Spleen (tissue), 11 donors: ENCODE results near the gene HUS1B. TPM values are rescaled to one million over a fixed set of nuclear protein-coding genes. Genes with fewer than 3 reads are reported as not detected.

Experiments used
- DNase-seq: peaks from one replicate; pipeline ENCODE4 v3.0.0-alpha.2; 2020
- H3K27ac ChIP-seq, 8 donors: fragments of 200-600 bp; sonication (generic) in 7 of 8; 1 replicate in 4 of 8; 2 replicates in 4 of 8; pipeline versions ENCODE4 v1.5.0 to v1.8.0; 2016 to 2021; ENCODE audit warnings: inconsistent platforms in 4 of 8, mild to moderate bottlenecking in 4 of 8, moderate library complexity in 1 of 8
- H3K27me3 ChIP-seq, 7 donors: fragments of 200-600 bp; sonication (generic) in 6 of 7; replicated peaks in 1 of 7; 1 replicate in 4 of 7; 2 replicates in 3 of 7; pipeline versions ENCODE4 v1.5.0 to v1.8.0; 2016 to 2021; ENCODE audit warnings: inconsistent platforms in 3 of 7, mild to moderate bottlenecking in 1 of 7
- H3K36me3 ChIP-seq, 6 donors: fragments of 200-600 bp; sonication (generic) in 5 of 6; 1 replicate in 4 of 6; 2 replicates in 2 of 6; pipeline versions ENCODE4 v1.5.0 to v1.8.0; 2016 to 2021; ENCODE audit warnings: inconsistent platforms in 2 of 6
- H3K4me1 ChIP-seq, 6 donors: fragments of 200-600 bp; sonication (generic) in 5 of 6; 1 replicate in 3 of 6; 2 replicates in 3 of 6; pipeline versions ENCODE4 v1.5.0 to v1.8.0; 2016 to 2021; ENCODE audit warnings: inconsistent platforms in 3 of 6
- H3K4me3 ChIP-seq, 8 donors: fragments of 200-600 bp; sonication (generic) in 7 of 8; 1 replicate in 4 of 8; 2 replicates in 4 of 8; pipeline versions ENCODE4 v1.5.0 to v1.8.0; 2016 to 2021; ENCODE audit warnings: inconsistent platforms in 4 of 8, mild to moderate bottlenecking in 4 of 8, moderate library complexity in 2 of 8
- H3K9me3 ChIP-seq, 8 donors: fragments of 200-600 bp; sonication (generic) in 7 of 8; 1 replicate in 4 of 8; 2 replicates in 4 of 8; pipeline versions ENCODE4 v1.5.0 to v1.8.0; 2016 to 2021; ENCODE audit warnings: inconsistent platforms in 4 of 8
- POLR2A ChIP-seq, 3 donors: fragments of 450-650 bp; IDR thresholded peaks; one replicate each; pipeline ENCODE4 v1.5.1; 2017; ENCODE audit warnings: antibody characterized with exemption in 3 of 3, mild to moderate bottlenecking in 1 of 3
- POLR2AphosphoS5 ChIP-seq, 3 donors: sonication (generic); formaldehyde crosslinking; IDR thresholded peaks; one replicate each; pipeline ENCODE4 v1.5.1; 2017; ENCODE audit warnings: antibody characterized with exemption in 3 of 3
- WGBS, 5 donors: extraction: QIAGEN DNeasy Blood & Tissue Kit in 3 of 5; methylation state at CpG; one replicate each; pipeline versions ENCODE4 v1.1.5 to v1.1.7; 2013 to 2018; 5-methylcytosine and 5-hydroxymethylcytosine counted together
- intact Hi-C: fragments of 100-400 bp; cut with DNase I; formaldehyde crosslinking; loops from one replicate; pipeline ENCODE4 v1.15.0; 2023; ENCODE audit warnings: low total_unique reads
- polyA plus RNA-seq, 3 donors: library from polyadenylated mRNA; stranded (reverse); fragments of 200-250 nt; gene quantifications; one replicate each; pipeline ENCODE4 v1.2.1, GENCODE V29; 2013
- total RNA-seq, 7 donors: library from RNA; depleted of rRNA in 3 of 7; stranded (reverse); fragments of >200 nt in 3 of 7; fragmentation: NEBNext Ultra II Directional in 4 of 7; extraction: Animal tissue kit (Norgen Biotek cat#: 25700) in 4 of 7; gene quantifications; one replicate each; pipeline versions ENCODE4 v1.1.0 to v1.2.1, GENCODE V29; 2016 to 2021
- TF ChIP-seq, protein P1 (sequence below), 11 experiments: fragments of 200-600 bp in 7 of 11; fragments of 450-650 bp in 4 of 11; sonication (generic) in 4 of 11; IDR thresholded peaks in 8 of 11; conservative IDR thresholded peaks in 3 of 11; 1 replicate in 7 of 11; 2 replicates in 4 of 11; pipeline versions ENCODE4 v1.4.0 to v1.8.0; 2016 to 2021; ENCODE audit warnings: antibody characterized with exemption in 11 of 11, inconsistent platforms in 4 of 11, mild to moderate bottlenecking in 1 of 11
- donor health status: healthy with polysubstance abuse.
- donor health status: DM: no; HTN: no; CAD: no; lungs with moderate emphysema.
- donor health status: DM: no; HTN: no; CAD: no.
- donor health status: Bipolar disorder and iron deficiency.
- donor health status: healthy.
- donor health status: DM: no; HTN: no; CAD: no.
- donor health status: DM: yes; HTN: yes; CAD: no.

HUS1B gene
- total and polyA plus RNA-seq, 10 donors: 0.06 to 6.1 (median 2.2) TPM

DNA sequence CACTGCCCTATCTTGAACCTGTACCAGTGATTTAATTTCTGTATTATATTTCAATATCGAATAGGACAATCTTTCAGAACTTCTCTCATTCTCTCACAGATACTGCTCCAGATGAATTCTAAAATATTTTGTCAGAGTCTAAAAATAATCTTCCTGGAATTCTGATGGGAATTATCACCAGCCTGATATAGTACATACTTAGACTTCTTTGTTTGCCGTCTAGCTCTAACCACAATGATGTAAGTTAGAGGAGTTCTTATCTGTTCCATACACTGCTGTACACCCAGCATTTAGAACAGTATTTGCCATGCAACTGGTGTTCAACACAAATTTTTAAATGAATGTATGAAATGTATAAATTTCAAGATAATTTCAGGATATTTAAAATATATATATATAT is 1.3 kb upstream of the HUS1B start:
- H3K4me3 ChIP-seq: no peak overlapping the region
- H3K9me3 ChIP-seq: peaks cover 0 to 12% (median 5%) of the 10 kb centered on the region in 8 donors
- H3K27ac ChIP-seq: no peak overlapping the region
- no peak for TF ChIP-seq POLR2A (IDR thresholded peaks at IDR 0.05)
- TF ChIP-seq, protein P1, sequence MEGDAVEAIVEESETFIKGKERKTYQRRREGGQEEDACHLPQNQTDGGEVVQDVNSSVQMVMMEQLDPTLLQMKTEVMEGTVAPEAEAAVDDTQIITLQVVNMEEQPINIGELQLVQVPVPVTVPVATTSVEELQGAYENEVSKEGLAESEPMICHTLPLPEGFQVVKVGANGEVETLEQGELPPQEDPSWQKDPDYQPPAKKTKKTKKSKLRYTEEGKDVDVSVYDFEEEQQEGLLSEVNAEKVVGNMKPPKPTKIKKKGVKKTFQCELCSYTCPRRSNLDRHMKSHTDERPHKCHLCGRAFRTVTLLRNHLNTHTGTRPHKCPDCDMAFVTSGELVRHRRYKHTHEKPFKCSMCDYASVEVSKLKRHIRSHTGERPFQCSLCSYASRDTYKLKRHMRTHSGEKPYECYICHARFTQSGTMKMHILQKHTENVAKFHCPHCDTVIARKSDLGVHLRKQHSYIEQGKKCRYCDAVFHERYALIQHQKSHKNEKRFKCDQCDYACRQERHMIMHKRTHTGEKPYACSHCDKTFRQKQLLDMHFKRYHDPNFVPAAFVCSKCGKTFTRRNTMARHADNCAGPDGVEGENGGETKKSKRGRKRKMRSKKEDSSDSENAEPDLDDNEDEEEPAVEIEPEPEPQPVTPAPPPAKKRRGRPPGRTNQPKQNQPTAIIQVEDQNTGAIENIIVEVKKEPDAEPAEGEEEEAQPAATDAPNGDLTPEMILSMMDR (IDR thresholded peaks at IDR 0.05 in 8 of 11, conservative IDR thresholded peaks at IDR 0.05 in 3 of 11): no peak
- TF ChIP-seq POLR2AphosphoS5 (IDR thresholded peaks at IDR 0.05): no peak
- no peaks in the 10 kb centered on the region for H3K27me3 ChIP-seq
- no peak for DNase-seq
- WGBS, 5 donors: 64 to 81% (median 74%) methylated on average over 2 of the region's 2 CpGs
- intact Hi-C loops: no loop called here
- peaks cover 4 to 19% (median 13%) of the 10 kb centered on the region in 6 donors for H3K36me3 ChIP-seq
- H3K4me1 ChIP-seq: peaks cover 0 to 28% (median 16%) of the 10 kb centered on the region in 6 donors

DNA sequence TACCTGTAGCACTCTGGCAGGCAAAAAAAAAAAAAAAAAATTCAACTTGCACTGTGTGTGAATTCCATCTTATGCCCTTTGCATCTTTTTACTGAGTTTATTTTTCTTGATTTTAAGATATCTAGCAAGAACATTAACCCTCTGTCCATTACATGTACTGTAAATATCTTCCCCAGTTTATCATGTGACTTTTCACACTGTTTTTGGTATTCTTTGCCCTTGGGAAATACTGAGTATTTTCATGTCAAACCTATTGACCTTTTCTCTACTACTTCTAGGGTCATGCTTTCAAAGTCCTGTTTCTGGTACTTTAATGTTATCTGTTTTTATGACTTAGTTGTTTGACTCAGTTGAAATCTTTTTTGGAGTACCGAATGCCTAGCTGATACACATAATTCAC is 843 bp upstream of the HUS1B start:
- Histone ChIP-seq H3K4me3 (no peak overlapping the region), H3K27me3 (no peaks in the 10 kb centered on the region), H3K27ac (no peak overlapping the region), H3K36me3 (peaks cover 4 to 19% (median 13%) of the 10 kb centered on the region in 6 donors), H3K9me3 (peaks cover 0 to 12% (median 5%) of the 10 kb centered on the region in 8 donors), H3K4me1 (peaks cover 0 to 24% (median 14%) of the 10 kb centered on the region in 6 donors)
- no peak for DNase-seq
- intact Hi-C loops: no loop called here
- TF ChIP-seq POLR2A (IDR thresholded peaks at IDR 0.05) (no peak), POLR2AphosphoS5 (IDR thresholded peaks at IDR 0.05) (no peak)
- TF ChIP-seq, protein P1 (IDR thresholded peaks at IDR 0.05 in 8 of 11, conservative IDR thresholded peaks at IDR 0.05 in 3 of 11): no peak
- WGBS, 5 donors: 73 to 100% (median 90%) methylated on average over 1 of the region's 1 CpG

GRCh38 chr6:654136-654535 is 2.8 kb downstream of the HUS1B start:
- intact Hi-C loops: no loop called here

GRCh38 chr6:652865-653264 is 4.0 kb downstream of the HUS1B start:
- no peak for TF ChIP-seq POLR2AphosphoS5 (IDR thresholded peaks at IDR 0.05)
- TF ChIP-seq POLR2A (IDR thresholded peaks at IDR 0.05): no peak
- TF ChIP-seq, protein P1 (IDR thresholded peaks at IDR 0.05 in 8 of 11, conservative IDR thresholded peaks at IDR 0.05 in 3 of 11): no peak

More at GRCh38 chr6:654136-654535, 2.8 kb downstream of the HUS1B start:
- WGBS, 5 donors: 90 to 97% (median 93%) methylated on average over 4 of the region's 4 CpGs
- H3K27me3 ChIP-seq: no peaks in the 10 kb centered on the region
- peaks cover 4 to 19% (median 13%) of the 10 kb centered on the region in 6 donors for H3K36me3 ChIP-seq
- H3K4me1 ChIP-seq: peaks cover 0 to 8% (median 1%) of the 10 kb centered on the region in 6 donors
- H3K9me3 ChIP-seq: peaks cover 0 to 12% (median 5%) of the 10 kb centered on the region in 8 donors
- H3K27ac ChIP-seq: no peak overlapping the region
- DNase-seq: no peak
- TF ChIP-seq, protein P1 (IDR thresholded peaks at IDR 0.05 in 8 of 11, conservative IDR thresholded peaks at IDR 0.05 in 3 of 11): no peak
- TF ChIP-seq POLR2A (IDR thresholded peaks at IDR 0.05): no peak
- no peak for TF ChIP-seq POLR2AphosphoS5 (IDR thresholded peaks at IDR 0.05)
- no peak overlapping the region for H3K4me3 ChIP-seq

More at GRCh38 chr6:652865-653264, 4.0 kb downstream of the HUS1B start:
- WGBS, 5 donors: 69 to 90% (median 86%) methylated on average over 3 of the region's 3 CpGs
- H3K36me3 ChIP-seq: peaks cover 4 to 19% (median 13%) of the 10 kb centered on the region in 6 donors
- no peak overlapping the region for H3K4me3 ChIP-seq
- peaks cover 0 to 12% (median 5%) of the 10 kb centered on the region in 8 donors for H3K9me3 ChIP-seq
- H3K4me1 ChIP-seq: peaks cover 0 to 8% (median 1%) of the 10 kb centered on the region in 6 donors
- H3K27me3 ChIP-seq: no peaks in the 10 kb centered on the region
- DNase-seq: no peak
- intact Hi-C loops: no loop called here
- no peak overlapping the region for H3K27ac ChIP-seq
